IPS-NIHi11 (cell line): Measurements from ENCODE around the gene CNTNAP4.

Experiments used
- DNase-seq: peaks from one replicate; pipeline ENCODE4 v3.0.0; 2012; ENCODE audit warnings: mixed read lengths, low spot score

The CNTNAP4 gene

GRCh38 chr16:76583945-76584344 is 306.7 kb downstream of the CNTNAP4 start:
- DNase-seq = no peak

GRCh38 chr16:76598498-76598897 is 321.3 kb downstream of the CNTNAP4 start:
- DNase-seq = no peak

- DNase-seq = no peak
These were observed 330.1 kb downstream of the CNTNAP4 start for GRCh38 chr16:76607317-76607716.
